HCT116 (cell line): Measurements from ENCODE around the gene CTIF. TPM values are rescaled to one million over a fixed set of nuclear protein-coding genes. Genes with fewer than 3 reads are reported as not detected.

Experiments used
- ATAC-seq: fragments of 200-7000 bp; cut with Tn5 transposase; 2 replicates; pipeline ENCODE4 v1.9.1; 2020; ENCODE audit warnings: mild to moderate bottlenecking, moderate library complexity
- BruUV-seq: library from RNA; stranded (reverse); fragments of 400-500 nt; replicated peaks from 2 replicates; lab custom pipeline; 2021; lab: Mats Ljungman, UMichigan
- CTCF ChIA-PET: fragments of 300-600 bp; sonication (Branson Sonifier 250); formaldehyde crosslinking; loops from one replicate; lab custom pipeline; 2021; ENCODE audit warnings: antibody characterized with exemption; lab: Charles Lee
- POLR2A ChIA-PET: fragments of 300-600, 350-600 bp; sonication (Branson Sonifier 250); formaldehyde crosslinking; loops from one replicate; lab custom pipeline; 2021; ENCODE audit warnings: antibody characterized with exemption; lab: Charles Lee
- RAD21 ChIA-PET, 2 experiments: fragments of 300-600 bp; sonication (Branson Sonifier 250); formaldehyde crosslinking; loops; one replicate each; lab custom pipeline; 2023; ENCODE audit warnings: low total read pairs in 2 of 2; ENCODE audit not compliant: uncharacterized antibody in 2 of 2, unreplicated experiment in 2 of 2, low non-redundant PET in 1 of 2; lab: Charles Lee
- DNase-seq: peaks from one replicate; pipeline ENCODE4 v3.0.0-alpha.2; 2010; ENCODE audit warnings: low read depth, low spot score
- H2AFZ ChIP-seq: fragments of 200-600 bp; shearing (Covaris generic), sonication (generic); 2 replicates; pipeline ENCODE4 v1.6.1; 2017; ENCODE audit warnings: low read depth, mixed run types, mixed read lengths, antibody characterized with exemption, low read length; ENCODE audit not compliant: poor library complexity, severe bottlenecking
- H3K27ac ChIP-seq: 2 replicates; pipeline ENCODE4 v1.5.1; 2012; ENCODE audit warnings: low read depth, low read length
- H3K27me3 ChIP-seq: fragments of 200-600 bp; sonication (generic); 2 replicates; pipeline ENCODE4 v1.6.1; 2016; ENCODE audit warnings: mixed run types, low read length, mixed read lengths; ENCODE audit not compliant: insufficient read depth
- H3K36me3 ChIP-seq, 2 experiments: fragments of 200-500 bp in 1 of 2; fragments of 200-600 bp in 1 of 2; sonication (Bioruptor generic) in 1 of 2; sonication (generic) in 1 of 2; 2 replicates each; pipeline versions ENCODE4 v1.5.1 to v1.6.1; 2014 to 2016; ENCODE audit warnings: low read length in 2 of 2, inconsistent platforms in 1 of 2, mixed read lengths in 1 of 2, mixed run types in 1 of 2; ENCODE audit not compliant: insufficient read depth in 2 of 2, control insufficient read depth in 1 of 2
- H3K4me1 ChIP-seq, 2 experiments: fragments of 200-600 bp in 1 of 2; sonication (generic) in 1 of 2; 2 replicates each; pipeline versions ENCODE4 v1.5.1 to v1.6.1; 2012 to 2017; ENCODE audit warnings: low read length in 2 of 2, inconsistent platforms in 1 of 2, mild to moderate bottlenecking in 1 of 2, mixed read lengths in 1 of 2, mixed run types in 1 of 2, moderate library complexity in 1 of 2; ENCODE audit not compliant: insufficient read depth in 2 of 2, control insufficient read depth in 1 of 2
- H3K4me2 ChIP-seq: fragments of 200-600 bp; sonication (generic); 2 replicates; pipeline ENCODE4 v1.6.1; 2017; ENCODE audit warnings: mixed run types, low read length, mixed read lengths
- H3K4me3 ChIP-seq, 2 experiments: fragments of 200-600 bp in 1 of 2; sonication (generic) in 1 of 2; replicated peaks in 1 of 2; 2 replicates each; pipeline ENCODE4 v1.5.1; 2011 to 2016; ENCODE audit warnings: low read length in 2 of 2, control low read depth in 1 of 2, low read depth in 1 of 2, mild to moderate bottlenecking in 1 of 2, mixed read lengths in 1 of 2, mixed run types in 1 of 2
- H3K79me2 ChIP-seq: fragments of 200-600 bp; sonication (generic); 2 replicates; pipeline ENCODE4 v1.6.1; 2017; ENCODE audit warnings: mild to moderate bottlenecking, mixed run types, low read length, moderate library complexity, mixed read lengths; ENCODE audit not compliant: insufficient read depth
- H3K9ac ChIP-seq: fragments of 200-600 bp; sonication (generic); 2 replicates; pipeline ENCODE4 v1.6.1; 2016; ENCODE audit warnings: low read length, mixed read lengths
- H3K9me2 ChIP-seq: fragments of 200-600 bp; sonication (generic), shearing (Covaris generic); 2 replicates; pipeline ENCODE4 v1.6.1; 2017; ENCODE audit warnings: mixed run types, mild to moderate bottlenecking, moderate library complexity; ENCODE audit not compliant: insufficient read depth
- H3K9me3 ChIP-seq, 2 experiments: fragments of 200-500 bp in 1 of 2; fragments of 200-600 bp in 1 of 2; sonication (Bioruptor generic) in 1 of 2; sonication (generic) in 1 of 2; 2 replicates each; pipeline ENCODE4 v1.6.1; 2014 to 2017; ENCODE audit warnings: low read length in 2 of 2, mixed read lengths in 2 of 2, inconsistent platforms in 1 of 2, low read depth in 1 of 2, mild to moderate bottlenecking in 1 of 2, mixed run types in 1 of 2, moderate library complexity in 1 of 2; ENCODE audit not compliant: control insufficient read depth in 1 of 2, insufficient read depth in 1 of 2
- H4K20me1 ChIP-seq: fragments of 200-600 bp; sonication (generic), shearing (Covaris generic); 2 replicates; pipeline ENCODE4 v1.6.1; 2017; ENCODE audit warnings: mixed run types, mild to moderate bottlenecking, moderate library complexity; ENCODE audit not compliant: insufficient read depth
- CBX3 ChIP-seq: IDR thresholded peaks from 2 replicates; pipeline ENCODE4 v1.6.1; 2012; ENCODE audit warnings: low read depth
- CEBPB ChIP-seq: IDR thresholded peaks from 2 replicates; pipeline ENCODE4 v1.6.1; 2012; ENCODE audit warnings: low read depth
- EGR1 ChIP-seq: IDR thresholded peaks from 2 replicates; pipeline ENCODE4 v1.6.1; 2012; ENCODE audit warnings: low read depth
- ELF1 ChIP-seq: IDR thresholded peaks from 2 replicates; pipeline ENCODE4 v1.6.1; 2012; ENCODE audit warnings: low read depth, borderline replicate concordance
- EZH2 ChIP-seq: fragments of 200-600 bp; sonication (generic); IDR thresholded peaks from 2 replicates; pipeline ENCODE4 v1.6.1; 2017; ENCODE audit warnings: antibody characterized with exemption, mixed run types
- EZH2phosphoT487 ChIP-seq: fragments of 200-600 bp; IDR thresholded peaks from 2 replicates; pipeline ENCODE4 v1.6.1; 2018; ENCODE audit warnings: antibody characterized with exemption, borderline replicate concordance
- FOSL1 ChIP-seq: IDR thresholded peaks from 2 replicates; pipeline ENCODE4 v1.6.1; 2012; ENCODE audit warnings: low read depth
- POLR2A ChIP-seq: IDR thresholded peaks from 2 replicates; pipeline ENCODE4 v1.7.0; 2011; ENCODE audit warnings: borderline replicate concordance; ENCODE audit not compliant: insufficient read depth, insufficient read length; ENCODE audit errors: extremely low read depth
- RAD21 ChIP-seq: IDR thresholded peaks from 2 replicates; pipeline ENCODE4 v1.6.1; 2012; ENCODE audit warnings: low read depth, mild to moderate bottlenecking
- SIN3A ChIP-seq: IDR thresholded peaks from 2 replicates; pipeline ENCODE4 v1.6.1; 2012; ENCODE audit warnings: low read depth
- SP1 ChIP-seq: IDR thresholded peaks from 2 replicates; pipeline ENCODE4 v1.6.1; 2012; ENCODE audit warnings: low read depth
- SRF ChIP-seq: IDR thresholded peaks from 2 replicates; pipeline ENCODE4 v1.6.1; 2012; ENCODE audit warnings: low read depth
- TCF7L2 ChIP-seq: IDR thresholded peaks from 2 replicates; pipeline ENCODE4 v1.7.0; 2011; ENCODE audit warnings: borderline replicate concordance, inconsistent platforms; ENCODE audit not compliant: insufficient read depth, insufficient read length; ENCODE audit errors: extremely low read depth
- YY1 ChIP-seq: IDR thresholded peaks from 2 replicates; pipeline ENCODE4 v1.6.1; 2011; ENCODE audit warnings: low read length, low read depth, moderate library complexity, mild to moderate bottlenecking; ENCODE audit not compliant: insufficient replicate concordance; ENCODE audit errors: extremely low read depth
- intact Hi-C: fragments of 100-400 bp; cut with micrococcal nuclease; formaldehyde crosslinking; loops from 2 replicates; pipeline ENCODE4 v1.10.0; 2022
- total RNA-seq: library from RNA; stranded (reverse); gene quantifications from one replicate; pipeline ENCODE4 v1.2.1, GENCODE V29; 2021; ENCODE audit not compliant: unreplicated experiment
- TF ChIP-seq, protein P1 (sequence below), 3 experiments: fragments of 200-600 bp in 1 of 3; sonication (generic) in 1 of 3; IDR thresholded peaks in 2 of 3; conservative IDR thresholded peaks in 1 of 3; 2 replicates each; pipeline ENCODE4 v1.5.1; 2012 to 2017; ENCODE audit warnings: low read depth in 2 of 3, low read length in 2 of 3, antibody characterized with exemption in 1 of 3, borderline replicate concordance in 1 of 3, control low read depth in 1 of 3, mild to moderate bottlenecking in 1 of 3, mixed read lengths in 1 of 3, mixed run types in 1 of 3, moderate library complexity in 1 of 3; ENCODE audit not compliant: insufficient read depth in 1 of 3
- TF ChIP-seq, protein P2 (sequence below): IDR thresholded peaks from 2 replicates; pipeline ENCODE4 v1.6.1; 2012
- TF ChIP-seq, protein P3 (sequence below): IDR thresholded peaks from 2 replicates; pipeline ENCODE4 v1.6.1; 2012; ENCODE audit warnings: low read depth

Gene CTIF
- total RNA-seq, 1 experiment from 2014 or later: 19.7 TPM

- peaks cover 10% of the 10 kb centered on the region; the same call in 1 of the 2 replicates for H3K27me3 ChIP-seq
- H3K9me3 ChIP-seq: peaks cover 0 to 4% of the 10 kb centered on the region in 2 experiments; a peak in 1 of 4 replicates
- CTCF ChIA-PET: no interaction called here
- ATAC-seq (no peak), DNase-seq (no peak)
- no peaks in the 10 kb centered on the region for H3K36me3 ChIP-seq
- peaks cover 8 to 15% of the 10 kb centered on the region in 2 experiments for H3K4me1 ChIP-seq
- no peak overlapping the region for H3K4me2 ChIP-seq
- H3K4me3 ChIP-seq: no peak overlapping the region
- H3K9ac ChIP-seq: no peak overlapping the region
- no peak overlapping the region for H3K27ac ChIP-seq
- BruUV-seq: no TSS peak
- no peaks in the 10 kb centered on the region for H3K9me2 ChIP-seq
- TF ChIP-seq, protein P1, sequence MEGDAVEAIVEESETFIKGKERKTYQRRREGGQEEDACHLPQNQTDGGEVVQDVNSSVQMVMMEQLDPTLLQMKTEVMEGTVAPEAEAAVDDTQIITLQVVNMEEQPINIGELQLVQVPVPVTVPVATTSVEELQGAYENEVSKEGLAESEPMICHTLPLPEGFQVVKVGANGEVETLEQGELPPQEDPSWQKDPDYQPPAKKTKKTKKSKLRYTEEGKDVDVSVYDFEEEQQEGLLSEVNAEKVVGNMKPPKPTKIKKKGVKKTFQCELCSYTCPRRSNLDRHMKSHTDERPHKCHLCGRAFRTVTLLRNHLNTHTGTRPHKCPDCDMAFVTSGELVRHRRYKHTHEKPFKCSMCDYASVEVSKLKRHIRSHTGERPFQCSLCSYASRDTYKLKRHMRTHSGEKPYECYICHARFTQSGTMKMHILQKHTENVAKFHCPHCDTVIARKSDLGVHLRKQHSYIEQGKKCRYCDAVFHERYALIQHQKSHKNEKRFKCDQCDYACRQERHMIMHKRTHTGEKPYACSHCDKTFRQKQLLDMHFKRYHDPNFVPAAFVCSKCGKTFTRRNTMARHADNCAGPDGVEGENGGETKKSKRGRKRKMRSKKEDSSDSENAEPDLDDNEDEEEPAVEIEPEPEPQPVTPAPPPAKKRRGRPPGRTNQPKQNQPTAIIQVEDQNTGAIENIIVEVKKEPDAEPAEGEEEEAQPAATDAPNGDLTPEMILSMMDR (IDR thresholded peaks at IDR 0.05 in 2 of 3, conservative IDR thresholded peaks at IDR 0.05 in 1 of 3; ENCODE audit: borderline replicate concordance in 1 of 3, insufficient read depth in 1 of 3, low read depth in 2 of 3, low read length in 2 of 3): no peak
- TF ChIP-seq, protein P2, sequence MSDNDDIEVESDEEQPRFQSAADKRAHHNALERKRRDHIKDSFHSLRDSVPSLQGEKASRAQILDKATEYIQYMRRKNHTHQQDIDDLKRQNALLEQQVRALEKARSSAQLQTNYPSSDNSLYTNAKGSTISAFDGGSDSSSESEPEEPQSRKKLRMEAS: no peak
- TF ChIP-seq CBX3: no peak
- no peak for TF ChIP-seq EGR1
- TF ChIP-seq RAD21: no peak
- TF ChIP-seq, protein P3, sequence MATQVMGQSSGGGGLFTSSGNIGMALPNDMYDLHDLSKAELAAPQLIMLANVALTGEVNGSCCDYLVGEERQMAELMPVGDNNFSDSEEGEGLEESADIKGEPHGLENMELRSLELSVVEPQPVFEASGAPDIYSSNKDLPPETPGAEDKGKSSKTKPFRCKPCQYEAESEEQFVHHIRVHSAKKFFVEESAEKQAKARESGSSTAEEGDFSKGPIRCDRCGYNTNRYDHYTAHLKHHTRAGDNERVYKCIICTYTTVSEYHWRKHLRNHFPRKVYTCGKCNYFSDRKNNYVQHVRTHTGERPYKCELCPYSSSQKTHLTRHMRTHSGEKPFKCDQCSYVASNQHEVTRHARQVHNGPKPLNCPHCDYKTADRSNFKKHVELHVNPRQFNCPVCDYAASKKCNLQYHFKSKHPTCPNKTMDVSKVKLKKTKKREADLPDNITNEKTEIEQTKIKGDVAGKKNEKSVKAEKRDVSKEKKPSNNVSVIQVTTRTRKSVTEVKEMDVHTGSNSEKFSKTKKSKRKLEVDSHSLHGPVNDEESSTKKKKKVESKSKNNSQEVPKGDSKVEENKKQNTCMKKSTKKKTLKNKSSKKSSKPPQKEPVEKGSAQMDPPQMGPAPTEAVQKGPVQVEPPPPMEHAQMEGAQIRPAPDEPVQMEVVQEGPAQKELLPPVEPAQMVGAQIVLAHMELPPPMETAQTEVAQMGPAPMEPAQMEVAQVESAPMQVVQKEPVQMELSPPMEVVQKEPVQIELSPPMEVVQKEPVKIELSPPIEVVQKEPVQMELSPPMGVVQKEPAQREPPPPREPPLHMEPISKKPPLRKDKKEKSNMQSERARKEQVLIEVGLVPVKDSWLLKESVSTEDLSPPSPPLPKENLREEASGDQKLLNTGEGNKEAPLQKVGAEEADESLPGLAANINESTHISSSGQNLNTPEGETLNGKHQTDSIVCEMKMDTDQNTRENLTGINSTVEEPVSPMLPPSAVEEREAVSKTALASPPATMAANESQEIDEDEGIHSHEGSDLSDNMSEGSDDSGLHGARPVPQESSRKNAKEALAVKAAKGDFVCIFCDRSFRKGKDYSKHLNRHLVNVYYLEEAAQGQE: no peak
- no peak for TF ChIP-seq EZH2phosphoT487
- TF ChIP-seq POLR2A: no peak
- TF ChIP-seq TCF7L2: no peak
- TF ChIP-seq FOSL1: no peak
- TF ChIP-seq EZH2: no peak
- no peak for TF ChIP-seq SP1
- TF ChIP-seq SIN3A: no peak
- no peak for TF ChIP-seq YY1
- TF ChIP-seq ELF1: no peak
- no peak for TF ChIP-seq SRF
- no peak for TF ChIP-seq CEBPB
- POLR2A ChIA-PET: no interaction called here
- RAD21 ChIA-PET: no interaction called here
- intact Hi-C loops: no loop called here
- no peaks in the 10 kb centered on the region for H4K20me1 ChIP-seq
- no peaks in the 10 kb centered on the region for H3K79me2 ChIP-seq
- H2AFZ ChIP-seq: no peak overlapping the region
Measured at GRCh38 chr18:48868468-48869466, 329.9 kb downstream of the CTIF start.
